ENCODE measurements around the gene PTPRN2. TPM values are rescaled to one million over a fixed set of nuclear protein-coding genes. Genes with fewer than 3 reads are reported as not detected.

The PTPRN2 gene
- total and polyA plus RNA-seq, 2 of the 8 experiments (the other 6 are each of a cell fraction or from before 2014, with no cell fraction given): 2.6 to 4.5 TPM

DNA sequence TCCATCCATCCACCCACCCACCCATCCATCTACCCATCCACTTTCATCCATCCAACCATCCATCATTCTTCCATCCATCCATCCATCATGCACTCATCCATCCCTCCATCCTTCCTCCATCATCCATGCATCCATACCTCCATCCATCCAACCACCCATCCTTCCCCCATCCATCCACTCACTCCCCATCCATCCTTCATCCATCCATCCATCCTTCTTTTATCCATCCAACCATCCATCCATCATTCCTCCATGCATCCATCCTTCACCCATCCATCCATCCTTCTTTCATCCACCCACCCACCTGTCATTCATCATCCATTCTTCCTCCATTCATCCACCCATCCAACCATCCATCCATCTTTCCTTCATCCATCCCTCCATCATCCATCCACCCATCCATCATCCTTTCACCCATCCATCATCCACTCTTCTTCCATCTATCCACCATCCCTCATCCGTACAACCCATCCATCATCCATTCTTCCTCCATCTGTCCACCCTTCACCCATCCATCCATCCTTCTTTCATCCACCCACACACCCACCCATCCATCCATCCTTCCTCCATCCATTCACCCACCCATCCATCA, 822.6 kb downstream of the PTPRN2 start:
- Histone ChIP-seq H3K18ac (ENCODE audit: extremely low read depth, low read length) (no peak overlapping the region), H3K4me2 (ENCODE audit: insufficient read depth in 1 of 2, low read depth in 2 of 2, low read length in 2 of 2) (no peak overlapping the region), H3K23me2 (ENCODE audit: low read depth, low read length) (peaks cover 17% of the 10 kb centered on the region; the same call in 1 of the 2 replicates), H2AFZ (ENCODE audit: low read length) (no peak overlapping the region), H2BK20ac (ENCODE audit: low read length) (no peak overlapping the region), H3K27me3 (replicated peaks in 1 of 4; ENCODE audit: control insufficient read depth in 3 of 4, extremely low read depth in 1 of 4, insufficient read depth in 3 of 4, low read length in 3 of 4) (no peaks in the 10 kb centered on the region), H3K4me3 (ENCODE audit: extremely low read depth in 1 of 4, insufficient read depth in 2 of 4, low read depth in 3 of 4, low read length in 4 of 4) (no peak overlapping the region), H4K20me1 (replicated peaks in 1 of 2; ENCODE audit: control insufficient read depth in 1 of 2, insufficient read depth in 2 of 2, low read length in 2 of 2) (peaks cover 0 to 14% of the 10 kb centered on the region in 2 experiments), H2BK12ac (ENCODE audit: low read depth, low read length) (no peak overlapping the region), H3K9ac (replicated peaks in 1 of 4; ENCODE audit: extremely low read depth in 1 of 4, low read depth in 3 of 4, low read length in 3 of 4) (no peak overlapping the region), H3K4ac (replicated peaks; ENCODE audit: insufficient read length, low read depth, low read length) (no peak overlapping the region), H3K4me1 (replicated peaks in 1 of 4; ENCODE audit: control insufficient read depth in 3 of 4, insufficient read depth in 4 of 4, low read length in 3 of 4) (no peaks in the 10 kb centered on the region), H2BK15ac (ENCODE audit: low read length) (no peak overlapping the region), H3K79me1 (ENCODE audit: low read depth, low read length) (no peaks in the 10 kb centered on the region), H3K56ac (replicated peaks; ENCODE audit: insufficient read length, low read depth, low read length) (peak overlapping the region; percentile 77), H2BK5ac (ENCODE audit: low read depth, low read length) (no peak overlapping the region), H2BK120ac (replicated peaks; ENCODE audit: low read depth, low read length) (no peak overlapping the region), H4K91ac (replicated peaks; ENCODE audit: insufficient read length, low read length) (no peak overlapping the region), H3K9me3 (ENCODE audit: insufficient read depth in 2 of 2, low read depth in 1 of 2, low read length in 1 of 2) (peaks cover 7 to 11% of the 10 kb centered on the region in 2 experiments; a peak in 3 of 4 replicates), H2AK5ac (ENCODE audit: low read depth, low read length) (no peak overlapping the region), H3K23ac (ENCODE audit: insufficient read length) (no peak overlapping the region), H3K14ac (ENCODE audit: insufficient read length) (no peak overlapping the region), H3K79me2 (ENCODE audit: control insufficient read depth in 1 of 2, insufficient read depth in 2 of 2, low read length in 2 of 2) (no peaks in the 10 kb centered on the region), H4K5ac (ENCODE audit: insufficient read length, low read depth, low read length) (no peak overlapping the region), H3K27ac (ENCODE audit: low read depth, low read length) (no peak overlapping the region), H4K8ac (ENCODE audit: extremely low read depth, insufficient read depth, low read length) (no peak overlapping the region), H3K36me3 (ENCODE audit: control insufficient read depth in 2 of 4, insufficient read depth in 4 of 4, low read length in 3 of 4) (no peaks in the 10 kb centered on the region)
- WGBS, 2 experiments (ENCODE audit: extremely low coverage in 1 of 2, insufficient coverage in 1 of 2, insufficient read length in 1 of 2, insufficient replicate concordance in 2 of 2, low coverage in 1 of 2, low lambda C conversion rate in 2 of 2, missing lambda C conversion rate in 1 of 2): 100% methylated on average over 1 of the region's 1 CpG
- DNase-seq (ENCODE audit: low read depth in 1 of 2, low spot score in 2 of 2) (no peak), FAIRE-seq (no peak)
- TF ChIP-seq TEAD4 (IDR thresholded peaks at IDR 0.05; ENCODE audit: low read depth, low read length): no peak
- no peak for TF ChIP-seq SIN3A (conservative IDR thresholded peaks at IDR 0.05 in 1 of 2, IDR thresholded peaks at IDR 0.05 in 1 of 2; ENCODE audit: low read depth in 1 of 2, low read length in 2 of 2)
- TF ChIP-seq, protein P1, sequence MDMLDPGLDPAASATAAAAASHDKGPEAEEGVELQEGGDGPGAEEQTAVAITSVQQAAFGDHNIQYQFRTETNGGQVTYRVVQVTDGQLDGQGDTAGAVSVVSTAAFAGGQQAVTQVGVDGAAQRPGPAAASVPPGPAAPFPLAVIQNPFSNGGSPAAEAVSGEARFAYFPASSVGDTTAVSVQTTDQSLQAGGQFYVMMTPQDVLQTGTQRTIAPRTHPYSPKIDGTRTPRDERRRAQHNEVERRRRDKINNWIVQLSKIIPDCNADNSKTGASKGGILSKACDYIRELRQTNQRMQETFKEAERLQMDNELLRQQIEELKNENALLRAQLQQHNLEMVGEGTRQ (IDR thresholded peaks at IDR 0.05; ENCODE audit: low read length): no peak
- no peak for TF ChIP-seq HDAC2 (IDR thresholded peaks at IDR 0.05; ENCODE audit: borderline replicate concordance in 1 of 2, low read depth in 2 of 2, low read length in 2 of 2)
- no peak for TF ChIP-seq PHF8 (conservative IDR thresholded peaks at IDR 0.05; ENCODE audit: low read depth, low read length)
- TF ChIP-seq SIRT6 (IDR thresholded peaks at IDR 0.05; ENCODE audit: low read length): no peak
- CTCF ChIA-PET (ENCODE audit: partially characterized antibody): no interaction called here
- POLR2A ChIA-PET (ENCODE audit: partially characterized antibody): no interaction called here

Measured in H1 (cell line).